ENCODE data around the gene NDFIP1. TPM values are rescaled to one million over a fixed set of nuclear protein-coding genes. Genes with fewer than 3 reads are reported as not detected.

The NDFIP1 gene
- total RNA-seq, 4 donors from 2014 or later = 53.2 to 124 (median 89.0) TPM

DNA sequence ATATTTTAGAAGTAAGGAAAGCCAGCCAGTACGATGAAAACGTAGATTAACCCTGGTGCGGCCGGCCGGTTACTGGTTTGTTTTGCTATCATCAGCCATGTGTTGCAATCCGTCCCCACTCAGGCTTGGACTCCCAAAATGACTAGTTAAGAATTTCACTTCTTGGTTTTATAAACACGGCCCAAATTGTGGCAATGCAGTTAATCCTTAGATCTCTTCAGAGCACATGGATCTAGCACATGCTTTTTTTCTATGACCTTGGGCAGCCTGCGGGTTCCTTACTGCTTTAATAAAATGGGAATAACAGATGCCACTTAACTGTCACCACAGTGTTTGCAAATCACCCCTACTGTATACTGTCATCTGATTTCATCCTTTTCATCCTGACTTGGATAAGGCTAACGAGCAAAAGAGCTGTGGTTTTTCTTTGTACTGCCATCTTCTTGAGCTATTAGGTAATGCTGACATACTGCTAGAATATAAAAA, 1.5 kb downstream of the NDFIP1 start:
- no peaks in the 10 kb centered on the region for H3K27me3 ChIP-seq
- no peaks in the 10 kb centered on the region for H3K9me3 ChIP-seq
- H3K4me3 ChIP-seq = peak overlapping the region; percentile 46 to 83
- intact Hi-C loops (cut with DNase I; ENCODE audit: low total_unique reads) = no loop called here
- H3K4me1 ChIP-seq = peaks cover 0 to 6% of the 10 kb centered on the region in 2 donors
- TF ChIP-seq POLR2A (IDR thresholded peaks at IDR 0.05) = no peak
- TF ChIP-seq, protein P1, sequence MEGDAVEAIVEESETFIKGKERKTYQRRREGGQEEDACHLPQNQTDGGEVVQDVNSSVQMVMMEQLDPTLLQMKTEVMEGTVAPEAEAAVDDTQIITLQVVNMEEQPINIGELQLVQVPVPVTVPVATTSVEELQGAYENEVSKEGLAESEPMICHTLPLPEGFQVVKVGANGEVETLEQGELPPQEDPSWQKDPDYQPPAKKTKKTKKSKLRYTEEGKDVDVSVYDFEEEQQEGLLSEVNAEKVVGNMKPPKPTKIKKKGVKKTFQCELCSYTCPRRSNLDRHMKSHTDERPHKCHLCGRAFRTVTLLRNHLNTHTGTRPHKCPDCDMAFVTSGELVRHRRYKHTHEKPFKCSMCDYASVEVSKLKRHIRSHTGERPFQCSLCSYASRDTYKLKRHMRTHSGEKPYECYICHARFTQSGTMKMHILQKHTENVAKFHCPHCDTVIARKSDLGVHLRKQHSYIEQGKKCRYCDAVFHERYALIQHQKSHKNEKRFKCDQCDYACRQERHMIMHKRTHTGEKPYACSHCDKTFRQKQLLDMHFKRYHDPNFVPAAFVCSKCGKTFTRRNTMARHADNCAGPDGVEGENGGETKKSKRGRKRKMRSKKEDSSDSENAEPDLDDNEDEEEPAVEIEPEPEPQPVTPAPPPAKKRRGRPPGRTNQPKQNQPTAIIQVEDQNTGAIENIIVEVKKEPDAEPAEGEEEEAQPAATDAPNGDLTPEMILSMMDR (IDR thresholded peaks at IDR 0.05) = no peak
- peak in 1 of 2 donors; percentile 26 for DNase-seq
- H3K36me3 ChIP-seq = no peaks in the 10 kb centered on the region
- H3K27ac ChIP-seq = peak overlapping the region; percentile 97 to 99

DNA sequence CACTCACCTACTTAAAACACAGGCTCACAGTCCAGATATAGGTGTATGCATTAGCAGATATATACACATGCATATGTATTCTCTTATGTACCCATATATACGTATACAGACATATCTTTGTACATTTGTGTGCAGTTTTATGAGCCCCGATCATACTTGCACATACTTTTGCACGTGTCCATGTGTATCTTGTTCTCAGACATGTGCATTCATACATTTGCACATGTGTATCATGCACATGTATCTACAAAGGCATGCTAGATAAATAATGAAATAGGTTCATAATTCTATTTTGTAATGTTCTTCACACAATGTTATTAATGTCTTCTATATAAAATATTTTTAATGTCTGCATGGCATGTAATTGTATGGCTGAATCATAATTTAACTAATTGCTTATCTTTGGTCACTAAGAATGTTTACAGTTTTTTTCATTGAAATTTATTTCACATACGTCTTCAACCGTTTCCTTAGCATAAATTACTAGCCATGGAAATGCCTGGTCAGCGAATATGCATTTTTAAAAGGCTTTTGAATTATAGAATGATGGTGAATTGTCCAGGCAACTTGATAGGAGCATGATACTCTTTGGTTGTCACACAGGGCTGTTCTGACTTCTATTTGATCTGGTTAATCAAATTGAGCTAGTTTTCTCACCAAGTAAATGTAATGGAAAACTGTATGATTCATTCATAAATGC, 2.6 kb downstream of the NDFIP1 start:
- Histone ChIP-seq H3K4me3 (no peak overlapping the region), H3K27me3 (no peaks in the 10 kb centered on the region), H3K36me3 (no peaks in the 10 kb centered on the region), H3K9me3 (no peaks in the 10 kb centered on the region), H3K27ac (no peak overlapping the region), H3K4me1 (peaks cover 0 to 5% of the 10 kb centered on the region in 2 donors)
- TF ChIP-seq, protein P1 (IDR thresholded peaks at IDR 0.05) = no peak
- no peak for TF ChIP-seq POLR2A (IDR thresholded peaks at IDR 0.05)
- intact Hi-C loops (cut with DNase I; ENCODE audit: low total_unique reads) = no loop called here
- no peak for DNase-seq

DNA sequence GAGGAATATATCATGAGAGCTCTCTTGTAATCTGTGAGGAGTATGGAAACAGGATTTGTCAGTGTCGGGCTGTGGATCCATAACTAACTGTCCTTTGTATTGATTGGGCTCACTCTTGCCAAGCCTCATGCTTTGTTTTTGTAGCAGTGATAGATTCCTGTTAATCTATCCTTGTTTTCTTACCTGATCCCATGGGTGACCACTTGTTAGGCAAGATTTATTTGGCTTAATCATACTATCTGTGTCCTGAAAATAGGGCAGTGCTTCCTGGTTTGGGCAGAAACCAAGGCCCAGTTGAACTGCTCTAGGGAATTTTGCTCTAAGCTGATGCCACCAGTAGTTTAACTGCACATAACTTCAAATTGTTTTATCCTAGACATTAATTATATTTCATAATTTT, 6.1 kb downstream of the NDFIP1 start:
- Histone ChIP-seq H3K27ac (no peak overlapping the region), H3K27me3 (no peaks in the 10 kb centered on the region), H3K36me3 (no peaks in the 10 kb centered on the region), H3K4me3 (no peak overlapping the region), H3K4me1 (peaks cover 4 to 13% of the 10 kb centered on the region in 2 donors), H3K9me3 (no peaks in the 10 kb centered on the region)
- DNase-seq = no peak
- intact Hi-C loops (cut with DNase I; ENCODE audit: low total_unique reads) = no loop called here
- TF ChIP-seq, protein P1 (IDR thresholded peaks at IDR 0.05) = no peak
- no peak for TF ChIP-seq POLR2A (IDR thresholded peaks at IDR 0.05)

DNA sequence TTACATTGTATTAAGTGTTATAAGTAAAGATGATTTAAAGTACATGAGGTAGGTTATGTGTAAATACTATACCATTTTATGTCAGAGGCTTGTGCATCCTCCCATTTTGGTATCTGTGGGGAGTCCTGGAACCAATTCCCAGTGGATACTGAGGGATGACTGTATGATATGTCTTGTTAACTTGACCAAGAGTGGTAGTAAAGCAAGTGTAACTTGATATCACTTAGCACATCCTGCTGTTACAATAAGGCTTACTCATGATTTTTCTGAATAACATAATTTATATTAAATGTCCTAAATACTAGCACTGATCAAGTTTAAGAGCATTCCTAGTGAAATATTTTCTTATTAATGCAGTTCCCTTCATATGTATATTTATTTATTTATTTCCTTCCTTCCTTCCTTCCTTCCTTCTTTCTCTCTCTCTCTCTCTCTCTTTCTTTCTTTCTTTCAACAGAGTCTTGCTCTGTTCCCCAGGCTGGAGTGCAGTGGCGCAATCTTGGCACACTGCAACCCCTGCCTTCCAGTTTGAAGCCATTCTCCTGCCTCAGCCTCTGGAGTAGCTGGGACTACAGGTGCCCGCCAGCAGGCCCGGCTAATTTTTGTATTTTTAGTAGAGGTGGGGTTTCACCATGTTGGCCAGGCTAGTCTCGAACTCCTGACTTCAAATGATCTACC, 7.5 kb downstream of the NDFIP1 start:
- TF ChIP-seq, protein P1 (IDR thresholded peaks at IDR 0.05) = no peak
- no peak for TF ChIP-seq POLR2A (IDR thresholded peaks at IDR 0.05)
- no peak overlapping the region for H3K4me3 ChIP-seq
- H3K36me3 ChIP-seq = no peaks in the 10 kb centered on the region
- H3K27ac ChIP-seq = no peak overlapping the region
- no peaks in the 10 kb centered on the region for H3K27me3 ChIP-seq
- peaks cover 4 to 13% of the 10 kb centered on the region in 2 donors for H3K4me1 ChIP-seq
- DNase-seq = no peak
- H3K9me3 ChIP-seq = no peaks in the 10 kb centered on the region
- intact Hi-C loops (cut with DNase I; ENCODE audit: low total_unique reads) = no loop called here

DNA sequence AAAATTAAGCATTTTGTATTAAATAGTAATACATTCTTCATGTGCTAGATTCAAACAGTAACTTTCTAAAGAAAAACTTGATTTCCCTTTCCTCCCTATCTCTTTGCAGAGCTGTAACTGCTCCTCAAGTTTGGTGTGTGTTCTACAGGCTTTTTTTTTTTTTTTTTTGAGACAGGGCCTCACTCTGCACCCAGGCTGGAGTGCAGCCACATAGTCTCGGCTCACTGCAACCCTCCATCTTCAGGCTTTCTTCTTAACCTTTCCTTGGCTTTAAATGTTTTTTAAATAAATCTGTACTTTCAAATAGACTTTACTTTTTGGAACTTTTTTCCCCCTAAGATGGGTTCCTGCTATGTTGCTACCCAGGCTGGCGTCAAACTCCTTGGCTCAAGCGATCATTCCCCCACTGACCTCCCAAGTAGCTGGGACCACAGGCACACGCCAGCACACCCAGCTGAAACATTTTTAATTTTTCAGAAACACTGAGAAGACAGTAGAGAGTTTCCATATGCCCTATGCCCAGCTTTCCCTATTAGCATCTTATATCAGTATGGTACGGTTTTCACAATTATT, 9.1 kb downstream of the NDFIP1 start:
- Histone ChIP-seq H3K4me1 (peaks cover 4 to 13% of the 10 kb centered on the region in 2 donors), H3K9me3 (no peaks in the 10 kb centered on the region), H3K27me3 (no peaks in the 10 kb centered on the region), H3K27ac (peak overlapping the region in 1 of 2 donors; percentile 23), H3K36me3 (no peaks in the 10 kb centered on the region), H3K4me3 (no peak overlapping the region)
- intact Hi-C loops (cut with DNase I; ENCODE audit: low total_unique reads) = no loop called here
- no peak for DNase-seq
- no peak for TF ChIP-seq POLR2A (IDR thresholded peaks at IDR 0.05)
- TF ChIP-seq, protein P1 (IDR thresholded peaks at IDR 0.05) = no peak

Measured in uterus (tissue), 4 donors.